Measurements from ENCODE around the gene EIF1. TPM values are rescaled to one million over a fixed set of nuclear protein-coding genes. Genes with fewer than 3 reads are reported as not detected.

The EIF1 gene
- total RNA-seq, 1 experiment from 2014 or later: 775 TPM

GRCh38 chr17:41736983-41737679 is 48.4 kb downstream of the EIF1 start:
- Histone ChIP-seq H3K27me3 (ENCODE audit: insufficient read depth, low read depth) (peaks cover 23% of the 10 kb centered on the region), H3K27ac (no peak overlapping the region), H3K4me3 (no peak overlapping the region), H3K9me3 (ENCODE audit: insufficient read depth, low read depth) (no peaks in the 10 kb centered on the region), H3F3A (ENCODE audit: insufficient read depth, low read depth) (peaks cover 32% of the 10 kb centered on the region), H3K36me3 (ENCODE audit: low read depth) (no peaks in the 10 kb centered on the region), H3K9me2 (ENCODE audit: insufficient read depth) (no peaks in the 10 kb centered on the region), H2AFZ (no peak overlapping the region), H3K4me1 (replicated peaks; ENCODE audit: insufficient read depth) (peaks cover 42% of the 10 kb centered on the region), H3K4me2 (peak overlapping the region; percentile 41), H4K20me1 (ENCODE audit: insufficient read depth) (no peaks in the 10 kb centered on the region), H3K79me2 (ENCODE audit: low read depth) (no peaks in the 10 kb centered on the region)
- no peak for TF ChIP-seq EZH2 (IDR thresholded peaks at IDR 0.05; ENCODE audit: low read depth)
- TF ChIP-seq, protein P1, sequence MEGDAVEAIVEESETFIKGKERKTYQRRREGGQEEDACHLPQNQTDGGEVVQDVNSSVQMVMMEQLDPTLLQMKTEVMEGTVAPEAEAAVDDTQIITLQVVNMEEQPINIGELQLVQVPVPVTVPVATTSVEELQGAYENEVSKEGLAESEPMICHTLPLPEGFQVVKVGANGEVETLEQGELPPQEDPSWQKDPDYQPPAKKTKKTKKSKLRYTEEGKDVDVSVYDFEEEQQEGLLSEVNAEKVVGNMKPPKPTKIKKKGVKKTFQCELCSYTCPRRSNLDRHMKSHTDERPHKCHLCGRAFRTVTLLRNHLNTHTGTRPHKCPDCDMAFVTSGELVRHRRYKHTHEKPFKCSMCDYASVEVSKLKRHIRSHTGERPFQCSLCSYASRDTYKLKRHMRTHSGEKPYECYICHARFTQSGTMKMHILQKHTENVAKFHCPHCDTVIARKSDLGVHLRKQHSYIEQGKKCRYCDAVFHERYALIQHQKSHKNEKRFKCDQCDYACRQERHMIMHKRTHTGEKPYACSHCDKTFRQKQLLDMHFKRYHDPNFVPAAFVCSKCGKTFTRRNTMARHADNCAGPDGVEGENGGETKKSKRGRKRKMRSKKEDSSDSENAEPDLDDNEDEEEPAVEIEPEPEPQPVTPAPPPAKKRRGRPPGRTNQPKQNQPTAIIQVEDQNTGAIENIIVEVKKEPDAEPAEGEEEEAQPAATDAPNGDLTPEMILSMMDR (conservative IDR thresholded peaks at IDR 0.05): no peak
- POLR2A ChIA-PET (ENCODE audit: unreplicated experiment): interaction anchor here (0.6 kb wide), 1 partner anchor 57 kb away, joined by 8 read pairs; no protein-coding TSS in a partner anchor
- DNase-seq: no peak
- no TSS peak for BruUV-seq (replicated peaks)
- CTCF ChIA-PET: interaction anchor here (0.6 to 1.0 kb wide), 4 partner anchors 41 to 188 kb away, joined by 3 to 5 read pairs (median 4); no protein-coding TSS in a partner anchor
- intact Hi-C loops (cut with micrococcal nuclease; ENCODE audit: unreplicated experiment): loop anchor here (5.0 to 10.0 kb wide), 3 partner anchors 50 to 150 kb away; partner anchors contain the start of genes JUP and KLHL11

- Histone ChIP-seq H4K20me1 (ENCODE audit: insufficient read depth) (no peaks in the 10 kb centered on the region), H3K9me2 (ENCODE audit: insufficient read depth) (no peaks in the 10 kb centered on the region), H2AFZ (no peak overlapping the region), H3K79me2 (ENCODE audit: low read depth) (no peaks in the 10 kb centered on the region), H3K27ac (no peak overlapping the region), H3K36me3 (ENCODE audit: low read depth) (no peaks in the 10 kb centered on the region), H3F3A (ENCODE audit: insufficient read depth, low read depth) (peaks cover 32% of the 10 kb centered on the region), H3K4me1 (replicated peaks; ENCODE audit: insufficient read depth) (peaks cover 42% of the 10 kb centered on the region), H3K9me3 (ENCODE audit: insufficient read depth, low read depth) (no peaks in the 10 kb centered on the region), H3K4me2 (no peak overlapping the region), H3K27me3 (ENCODE audit: insufficient read depth, low read depth) (peaks cover 22% of the 10 kb centered on the region; the same call in 1 of the 2 replicates), H3K4me3 (no peak overlapping the region)
- no TSS peak for BruUV-seq (replicated peaks)
- no peak for DNase-seq
- TF ChIP-seq, protein P1 (conservative IDR thresholded peaks at IDR 0.05): no peak
- no peak for TF ChIP-seq EZH2 (IDR thresholded peaks at IDR 0.05; ENCODE audit: low read depth)
- ChIA-PET CTCF (interaction anchor here (0.6 to 1.0 kb wide), 2 partner anchors 42 to 187 kb away, joined by 3 to 4 read pairs; no protein-coding TSS in a partner anchor), POLR2A (ENCODE audit: unreplicated experiment) (no interaction called here)
- intact Hi-C loops (cut with micrococcal nuclease; ENCODE audit: unreplicated experiment): loop anchor here (1.0 to 10.0 kb wide), 6 partner anchors 35 to 221 kb away; partner anchors contain the start of genes JUP and KLHL11
Observed at GRCh38 chr17:41737680-41738023, 49.0 kb downstream of the EIF1 start.

- H3K27me3 ChIP-seq (ENCODE audit: insufficient read depth, low read depth): peaks cover 22% of the 10 kb centered on the region; the same call in 1 of the 2 replicates
- peaks cover 42% of the 10 kb centered on the region for H3K4me1 ChIP-seq (replicated peaks; ENCODE audit: insufficient read depth)
- peak overlapping the region; percentile 87 for H2AFZ ChIP-seq
- no peaks in the 10 kb centered on the region for H3K36me3 ChIP-seq (ENCODE audit: low read depth)
- H3K4me3 ChIP-seq: no peak overlapping the region
- H3K9me2 ChIP-seq (ENCODE audit: insufficient read depth): no peaks in the 10 kb centered on the region
- peak; percentile 56 to 79 for DNase-seq
- peaks cover 32% of the 10 kb centered on the region for H3F3A ChIP-seq (ENCODE audit: insufficient read depth, low read depth)
- peak overlapping the region; percentile 52 for H3K4me2 ChIP-seq
- H4K20me1 ChIP-seq (ENCODE audit: insufficient read depth): no peaks in the 10 kb centered on the region
- no TSS peak for BruUV-seq (replicated peaks)
- no peaks in the 10 kb centered on the region for H3K9me3 ChIP-seq (ENCODE audit: insufficient read depth, low read depth)
- ChIA-PET CTCF (interaction anchor here (1.0 kb wide), 1 partner anchor 42 kb away, joined by 3 read pairs; no protein-coding TSS in a partner anchor), POLR2A (ENCODE audit: unreplicated experiment) (no interaction called here)
- 0 out of 2 replicates have a peak overlapping the region, but pooled peaks have one; percentile 11 for H3K27ac ChIP-seq
- intact Hi-C loops (cut with micrococcal nuclease; ENCODE audit: unreplicated experiment): loop anchor here (1.0 to 10.0 kb wide), 6 partner anchors 35 to 221 kb away; partner anchors contain the start of genes JUP and KLHL11
- H3K79me2 ChIP-seq (ENCODE audit: low read depth): no peaks in the 10 kb centered on the region
- no peak for TF ChIP-seq EZH2 (IDR thresholded peaks at IDR 0.05; ENCODE audit: low read depth)
- TF ChIP-seq, protein P1 (conservative IDR thresholded peaks at IDR 0.05): peak; percentile 97
Observed at GRCh38 chr17:41738077-41738800, 49.6 kb downstream of the EIF1 start.
